Measurements from ENCODE around the gene PAX6. TPM values are rescaled to one million over a fixed set of nuclear protein-coding genes. Genes with fewer than 3 reads are reported as not detected.

Gene PAX6
- total RNA-seq, 1 experiment from 2014 or later: 3.3 TPM

DNA sequence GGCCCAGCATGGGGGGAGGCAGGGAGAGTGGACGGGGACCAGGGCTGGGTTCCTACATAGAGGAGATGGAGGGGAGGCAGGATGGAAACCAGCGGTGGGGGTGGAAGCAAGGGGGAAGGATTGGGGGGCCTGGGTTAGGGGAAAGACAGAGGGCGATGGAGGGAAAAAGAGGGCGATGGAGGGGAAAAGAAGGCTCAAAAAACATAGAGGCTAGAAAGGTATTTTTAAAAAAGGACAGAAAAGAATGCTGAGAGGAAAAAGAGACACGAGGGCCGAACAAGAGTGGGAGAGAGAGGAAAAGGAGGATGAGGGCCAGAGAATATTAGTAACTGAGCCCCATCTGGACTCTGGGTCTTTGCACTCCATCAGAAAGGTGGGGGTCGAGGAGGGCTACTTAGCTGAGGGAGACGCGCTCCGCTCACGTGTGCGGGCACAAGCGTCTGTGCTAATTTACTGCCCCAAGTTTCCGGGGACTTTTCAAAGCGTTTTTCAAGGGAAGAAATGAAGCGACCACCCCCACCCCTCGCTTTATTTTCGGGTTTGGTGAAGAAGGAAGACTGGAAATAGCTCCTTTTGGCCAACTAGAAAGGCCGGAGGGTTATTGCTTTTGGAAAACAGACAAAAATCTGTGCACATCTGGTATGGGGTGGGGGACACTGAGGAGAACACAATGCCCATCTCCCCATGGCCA lies 14.5 kb downstream of the PAX6 start (continued):
- TF ChIP-seq, protein P1, sequence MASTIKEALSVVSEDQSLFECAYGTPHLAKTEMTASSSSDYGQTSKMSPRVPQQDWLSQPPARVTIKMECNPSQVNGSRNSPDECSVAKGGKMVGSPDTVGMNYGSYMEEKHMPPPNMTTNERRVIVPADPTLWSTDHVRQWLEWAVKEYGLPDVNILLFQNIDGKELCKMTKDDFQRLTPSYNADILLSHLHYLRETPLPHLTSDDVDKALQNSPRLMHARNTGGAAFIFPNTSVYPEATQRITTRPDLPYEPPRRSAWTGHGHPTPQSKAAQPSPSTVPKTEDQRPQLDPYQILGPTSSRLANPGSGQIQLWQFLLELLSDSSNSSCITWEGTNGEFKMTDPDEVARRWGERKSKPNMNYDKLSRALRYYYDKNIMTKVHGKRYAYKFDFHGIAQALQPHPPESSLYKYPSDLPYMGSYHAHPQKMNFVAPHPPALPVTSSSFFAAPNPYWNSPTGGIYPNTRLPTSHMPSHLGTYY (CRISPR knock-in tag; IDR thresholded peaks at IDR 0.05): no peak
- no peak for TF ChIP-seq RELA (CRISPR knock-in tag; IDR thresholded peaks at IDR 0.05; ENCODE audit: borderline replicate concordance)
- no peak for TF ChIP-seq CREB1 (CRISPR knock-in tag; IDR thresholded peaks at IDR 0.05)
- no peak for TF ChIP-seq SOX15 (CRISPR knock-in tag; IDR thresholded peaks at IDR 0.05)
- no peak for TF ChIP-seq SMAD4 (CRISPR knock-in tag; IDR thresholded peaks at IDR 0.05)
- no peak for TF ChIP-seq HMGA2 (CRISPR knock-in tag; IDR thresholded peaks at IDR 0.05)
- TF ChIP-seq, protein P2, sequence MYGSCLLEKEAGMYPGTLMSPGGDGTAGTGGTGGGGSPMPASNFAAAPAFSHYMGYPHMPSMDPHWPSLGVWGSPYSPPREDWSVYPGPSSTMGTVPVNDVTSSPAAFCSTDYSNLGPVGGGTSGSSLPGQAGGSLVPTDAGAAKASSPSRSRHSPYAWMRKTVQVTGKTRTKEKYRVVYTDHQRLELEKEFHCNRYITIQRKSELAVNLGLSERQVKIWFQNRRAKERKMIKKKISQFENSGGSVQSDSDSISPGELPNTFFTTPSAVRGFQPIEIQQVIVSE (CRISPR knock-in tag; IDR thresholded peaks at IDR 0.05; ENCODE audit: borderline replicate concordance): no peak

DNA sequence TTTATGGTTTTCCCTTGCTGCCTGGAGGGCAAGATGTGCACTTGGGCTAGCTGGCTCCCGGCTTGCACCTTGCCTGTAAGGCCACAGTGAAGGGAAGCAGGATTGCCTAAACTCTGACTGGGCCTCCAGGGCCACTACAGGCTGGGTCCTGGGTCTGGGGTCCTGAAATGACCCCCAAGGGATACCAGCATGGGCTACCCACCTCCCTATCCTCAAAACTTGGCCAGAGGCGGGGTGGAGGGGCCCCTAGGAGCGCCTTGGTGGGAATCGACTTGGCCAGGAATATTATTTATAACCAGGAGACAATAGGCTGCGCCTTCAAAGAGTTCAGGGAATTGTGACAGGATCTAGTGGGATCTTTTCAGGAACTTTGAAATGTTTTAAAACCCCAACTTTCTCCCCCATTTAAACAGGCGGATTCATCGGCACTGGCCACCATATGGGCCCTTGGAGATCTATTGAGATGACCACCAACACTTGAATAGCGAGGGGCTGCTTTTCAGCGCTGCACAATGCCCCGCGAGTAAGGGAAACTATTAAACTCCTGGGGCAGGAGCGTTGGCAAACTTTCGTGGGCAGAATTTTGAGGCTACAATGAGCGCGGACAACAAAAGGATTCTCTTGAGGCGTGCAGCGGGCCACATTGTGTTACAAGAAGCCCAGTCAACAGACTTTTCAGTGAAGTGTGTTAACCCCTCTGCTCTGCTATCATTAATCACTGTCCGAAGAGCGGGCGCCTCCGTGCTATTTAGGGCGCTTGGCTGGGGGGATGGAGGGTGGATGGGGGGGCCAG lies 15.2 kb downstream of the PAX6 start:
- H3K27me3 Mint-ChIP-seq (ENCODE audit: low read depth): peaks cover 83% of the 10 kb centered on the region
- H3K4me3 Mint-ChIP-seq: no peak overlapping the region
- H3K4me1 Mint-ChIP-seq: peaks cover 30% of the 10 kb centered on the region
- DNase-seq (ENCODE audit: low spot score): no peak
- TF ChIP-seq TP53 (CRISPR knock-in tag; IDR thresholded peaks at IDR 0.05) (no peak), SMAD4 (CRISPR knock-in tag; IDR thresholded peaks at IDR 0.05) (no peak), RELA (CRISPR knock-in tag; IDR thresholded peaks at IDR 0.05; ENCODE audit: borderline replicate concordance) (no peak), ETV6 (CRISPR knock-in tag; IDR thresholded peaks at IDR 0.05) (no peak), ATF1 (CRISPR knock-in tag; IDR thresholded peaks at IDR 0.05) (no peak), ZNF138 (CRISPR knock-in tag; conservative IDR thresholded peaks at IDR 0.05) (no peak), JAZF1 (CRISPR knock-in tag; IDR thresholded peaks at IDR 0.05) (no peak), NFE2L1 (CRISPR knock-in tag; IDR thresholded peaks at IDR 0.05) (no peak), TEAD1 (CRISPR knock-in tag; IDR thresholded peaks at IDR 0.05) (no peak), ZNF121 (CRISPR knock-in tag; IDR thresholded peaks at IDR 0.05) (no peak)
- TF ChIP-seq, protein P3, sequence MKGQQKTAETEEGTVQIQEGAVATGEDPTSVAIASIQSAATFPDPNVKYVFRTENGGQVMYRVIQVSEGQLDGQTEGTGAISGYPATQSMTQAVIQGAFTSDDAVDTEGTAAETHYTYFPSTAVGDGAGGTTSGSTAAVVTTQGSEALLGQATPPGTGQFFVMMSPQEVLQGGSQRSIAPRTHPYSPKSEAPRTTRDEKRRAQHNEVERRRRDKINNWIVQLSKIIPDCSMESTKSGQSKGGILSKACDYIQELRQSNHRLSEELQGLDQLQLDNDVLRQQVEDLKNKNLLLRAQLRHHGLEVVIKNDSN (CRISPR knock-in tag; IDR thresholded peaks at IDR 0.05): no peak
- H3K9me3 Mint-ChIP-seq: no peaks in the 10 kb centered on the region
- CTCF ChIA-PET: no interaction called here
- no peaks in the 10 kb centered on the region for H3K36me3 Mint-ChIP-seq
- no peak for ATAC-seq
- no peak overlapping the region for H3K27ac Mint-ChIP-seq
- POLR2A ChIA-PET: no interaction called here

DNA sequence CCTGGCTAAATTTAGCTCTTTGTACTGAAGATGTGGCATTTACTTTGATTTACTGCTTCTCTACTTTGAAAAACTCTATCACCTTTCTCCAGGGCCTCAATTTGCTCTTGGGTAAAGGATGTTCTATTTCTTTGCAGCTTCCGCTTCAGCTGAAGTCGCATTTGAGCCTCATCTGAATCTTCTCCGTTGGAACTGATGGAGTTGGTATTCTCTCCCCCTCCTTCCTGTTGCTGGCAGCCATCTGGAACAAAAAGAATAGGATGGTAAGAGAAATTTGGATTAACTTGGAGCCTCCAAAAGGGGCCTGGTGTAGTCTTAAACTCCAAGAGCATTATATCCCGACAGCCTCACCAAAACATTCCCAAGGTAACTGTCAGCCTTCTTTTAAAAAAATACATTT lies 16.6 kb downstream of the PAX6 start:
- H3K4me3 Mint-ChIP-seq: no peak overlapping the region
- TF ChIP-seq ESRRA (CRISPR knock-in tag; IDR thresholded peaks at IDR 0.05; ENCODE audit: borderline replicate concordance): no peak
- TF ChIP-seq ZNF317 (CRISPR knock-in tag; IDR thresholded peaks at IDR 0.05; ENCODE audit: borderline replicate concordance, low read depth): no peak
- TF ChIP-seq FOXK1 (CRISPR knock-in tag; IDR thresholded peaks at IDR 0.05): no peak
- TF ChIP-seq TP53 (CRISPR knock-in tag; IDR thresholded peaks at IDR 0.05): no peak
- no peak for TF ChIP-seq PRRX2 (CRISPR knock-in tag; IDR thresholded peaks at IDR 0.05)
- TF ChIP-seq NR2C2 (CRISPR knock-in tag; IDR thresholded peaks at IDR 0.05): no peak
- TF ChIP-seq CBFB (CRISPR knock-in tag; IDR thresholded peaks at IDR 0.05; ENCODE audit: low read depth): no peak
- TF ChIP-seq ZNF671 (CRISPR knock-in tag; IDR thresholded peaks at IDR 0.05): no peak
- TF ChIP-seq, protein P4, sequence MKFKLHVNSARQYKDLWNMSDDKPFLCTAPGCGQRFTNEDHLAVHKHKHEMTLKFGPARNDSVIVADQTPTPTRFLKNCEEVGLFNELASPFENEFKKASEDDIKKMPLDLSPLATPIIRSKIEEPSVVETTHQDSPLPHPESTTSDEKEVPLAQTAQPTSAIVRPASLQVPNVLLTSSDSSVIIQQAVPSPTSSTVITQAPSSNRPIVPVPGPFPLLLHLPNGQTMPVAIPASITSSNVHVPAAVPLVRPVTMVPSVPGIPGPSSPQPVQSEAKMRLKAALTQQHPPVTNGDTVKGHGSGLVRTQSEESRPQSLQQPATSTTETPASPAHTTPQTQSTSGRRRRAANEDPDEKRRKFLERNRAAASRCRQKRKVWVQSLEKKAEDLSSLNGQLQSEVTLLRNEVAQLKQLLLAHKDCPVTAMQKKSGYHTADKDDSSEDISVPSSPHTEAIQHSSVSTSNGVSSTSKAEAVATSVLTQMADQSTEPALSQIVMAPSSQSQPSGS (CRISPR knock-in tag; IDR thresholded peaks at IDR 0.05; ENCODE audit: borderline replicate concordance, low read depth): no peak
- ChIA-PET POLR2A (no interaction called here), CTCF (no interaction called here)
- H3K27me3 Mint-ChIP-seq (ENCODE audit: low read depth): peaks cover 69% of the 10 kb centered on the region
- H3K9me3 Mint-ChIP-seq: no peaks in the 10 kb centered on the region
- DNase-seq (ENCODE audit: low spot score): no peak
- ATAC-seq: no peak
- no peaks in the 10 kb centered on the region for H3K36me3 Mint-ChIP-seq
- H3K27ac Mint-ChIP-seq: no peak overlapping the region
- peaks cover 23% of the 10 kb centered on the region for H3K4me1 Mint-ChIP-seq

Measured in WTC11 (cell line).